GM18511 (cell line): Measurements from ENCODE around the gene TNIK.

Experiments
- ATAC-seq: cut with Tn5 transposase; IDR thresholded peaks from one replicate; pipeline ENCODE4 v1.9.1; 2021; ENCODE audit warnings: mild to moderate bottlenecking, moderate library complexity; ENCODE audit not compliant: unreplicated experiment

Gene TNIK

GRCh38 chr3:171176244-171176933 is 283.8 kb downstream of the TNIK start:
- no peak for ATAC-seq

DNA sequence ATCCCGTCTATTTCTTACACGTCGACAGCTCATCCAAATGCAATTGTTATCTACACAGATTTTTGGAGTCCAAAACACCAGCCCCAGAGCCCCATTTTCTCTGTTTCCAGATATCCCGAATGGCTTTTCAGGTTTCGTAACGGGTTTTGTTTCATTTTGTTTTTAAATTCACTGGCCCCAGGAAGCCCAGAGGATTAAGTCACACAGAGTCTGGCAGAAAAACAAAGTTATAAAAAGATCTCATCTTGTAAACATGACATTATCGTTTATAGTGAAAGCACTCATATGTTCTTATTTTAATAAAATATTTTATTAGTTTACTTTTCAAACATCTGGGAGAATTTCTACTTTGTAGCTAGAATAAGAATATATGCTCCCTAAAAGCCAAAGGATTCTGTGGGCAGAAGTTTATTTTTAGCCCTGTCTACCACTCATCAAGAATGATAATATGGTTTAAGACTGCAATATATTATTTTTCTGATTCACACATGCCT is 284.4 kb downstream of the TNIK start:
- ATAC-seq, result no peak

DNA sequence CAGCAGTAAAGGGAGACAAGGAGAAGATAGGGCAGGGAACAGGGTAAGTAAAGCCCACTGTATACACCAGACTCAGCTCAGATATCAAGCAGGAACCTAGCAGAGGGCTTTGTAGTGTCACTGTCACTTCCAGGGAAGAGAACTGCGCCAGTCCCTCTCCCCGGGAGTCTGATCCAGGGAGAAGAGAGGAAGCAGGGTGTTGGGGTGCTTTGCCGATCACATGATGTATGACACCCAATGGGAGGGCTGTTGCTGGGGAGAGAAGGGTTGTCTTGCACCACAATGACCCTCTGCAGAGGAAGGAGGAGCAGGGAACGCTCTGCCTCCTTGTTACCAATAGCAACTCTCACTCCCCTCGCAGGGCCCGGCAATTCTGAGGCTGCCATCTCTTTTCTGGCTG is 286.5 kb downstream of the TNIK start:
- ATAC-seq, result no peak

- ATAC-seq, result no peak
These were observed 288.1 kb downstream of the TNIK start for GRCh38 chr3:171172070-171172469.

- ATAC-seq, result no peak
These were observed 290.3 kb downstream of the TNIK start for GRCh38 chr3:171169866-171170265.

GRCh38 chr3:171169443-171169842 is 290.8 kb downstream of the TNIK start:
- no peak for ATAC-seq

DNA sequence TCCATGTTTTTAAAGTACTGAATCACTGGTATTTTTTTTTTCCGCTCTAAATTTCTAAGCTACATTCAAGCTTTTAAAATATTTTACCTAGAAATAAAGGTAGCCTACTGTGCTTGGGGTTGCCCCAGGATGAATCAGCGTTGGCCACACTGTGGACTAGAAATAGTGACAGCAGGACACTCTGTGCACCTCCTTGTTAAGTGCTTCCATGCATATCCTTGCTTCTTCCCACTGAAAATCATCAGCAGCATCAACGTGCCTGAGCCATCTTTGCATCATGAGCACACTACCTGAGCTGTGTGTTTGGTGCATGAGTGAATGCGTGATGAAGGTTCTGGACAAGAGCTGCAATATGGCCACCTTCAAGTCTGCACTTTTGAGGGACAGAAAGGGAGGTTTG is 291.7 kb downstream of the TNIK start:
- no peak for ATAC-seq

DNA sequence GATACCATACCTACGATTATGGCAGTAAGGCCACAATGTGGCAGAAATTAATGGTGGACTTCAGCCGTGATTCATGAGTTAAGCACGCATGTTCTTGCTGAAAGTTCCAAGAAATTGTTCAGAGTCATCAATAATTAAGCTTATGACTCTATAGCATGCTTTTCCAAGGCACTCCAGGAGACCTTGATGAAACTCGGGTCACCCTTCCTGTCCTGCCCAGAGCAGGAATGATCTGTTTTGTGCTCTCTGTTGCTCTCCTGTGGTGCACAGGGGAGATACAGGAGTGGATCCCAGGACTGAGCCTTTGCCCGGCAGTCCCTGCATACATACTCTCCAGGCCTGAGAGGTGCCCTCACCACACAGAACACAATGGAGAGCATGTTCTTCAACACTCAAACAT is 292.1 kb downstream of the TNIK start:
- no peak for ATAC-seq

GRCh38 chr3:171165983-171166382 is 294.2 kb downstream of the TNIK start:
- peak; percentile 53 for ATAC-seq

DNA sequence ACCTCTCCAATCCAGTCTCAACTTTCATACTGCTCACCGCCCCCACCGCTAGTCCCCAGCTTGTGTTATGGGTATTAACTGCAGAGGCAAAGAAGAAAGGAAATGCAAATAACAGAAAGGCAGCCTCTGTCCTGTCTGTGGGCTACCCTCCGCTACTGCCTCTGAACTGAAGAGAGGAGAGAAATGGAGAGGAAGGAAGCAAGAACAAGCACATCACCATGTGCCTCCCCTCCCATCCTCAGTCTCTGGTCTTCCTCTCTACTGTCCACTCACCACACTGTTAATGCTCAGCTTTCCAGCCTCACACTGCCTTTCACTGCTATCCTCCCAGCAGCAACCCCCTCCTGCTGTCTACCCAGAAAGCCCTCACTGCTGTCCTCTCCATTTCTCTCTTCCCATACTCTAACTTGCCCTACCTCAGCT is 294.7 kb downstream of the TNIK start:
- peak; percentile 17 for ATAC-seq

- ATAC-seq, result no peak
These were observed 296.1 kb downstream of the TNIK start for GRCh38 chr3:171164067-171164465.

GRCh38 chr3:171163101-171164066 is 296.8 kb downstream of the TNIK start:
- no peak for ATAC-seq

DNA sequence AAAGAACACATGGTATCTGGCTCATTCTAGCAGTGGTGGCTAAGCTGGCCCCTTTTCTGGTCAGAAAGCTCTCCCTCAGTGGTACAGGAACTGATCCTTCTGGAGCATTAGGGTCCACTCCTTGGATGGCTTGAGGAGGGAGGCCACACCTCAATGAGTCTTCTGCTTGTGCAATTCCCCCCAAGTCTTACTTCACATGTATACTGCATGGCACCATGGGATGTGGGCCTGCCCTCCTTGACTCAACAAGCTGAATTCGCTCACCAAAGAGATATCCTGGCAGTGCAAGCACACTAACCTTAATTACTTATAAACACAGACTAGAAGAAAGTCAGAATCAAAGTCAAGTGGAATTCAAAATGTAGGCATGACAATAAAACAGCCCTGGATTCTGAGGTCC is 299.9 kb downstream of the TNIK start:
- ATAC-seq, result no peak

GRCh38 chr3:171159822-171160157 is 300.4 kb downstream of the TNIK start:
- ATAC-seq, result no peak

DNA sequence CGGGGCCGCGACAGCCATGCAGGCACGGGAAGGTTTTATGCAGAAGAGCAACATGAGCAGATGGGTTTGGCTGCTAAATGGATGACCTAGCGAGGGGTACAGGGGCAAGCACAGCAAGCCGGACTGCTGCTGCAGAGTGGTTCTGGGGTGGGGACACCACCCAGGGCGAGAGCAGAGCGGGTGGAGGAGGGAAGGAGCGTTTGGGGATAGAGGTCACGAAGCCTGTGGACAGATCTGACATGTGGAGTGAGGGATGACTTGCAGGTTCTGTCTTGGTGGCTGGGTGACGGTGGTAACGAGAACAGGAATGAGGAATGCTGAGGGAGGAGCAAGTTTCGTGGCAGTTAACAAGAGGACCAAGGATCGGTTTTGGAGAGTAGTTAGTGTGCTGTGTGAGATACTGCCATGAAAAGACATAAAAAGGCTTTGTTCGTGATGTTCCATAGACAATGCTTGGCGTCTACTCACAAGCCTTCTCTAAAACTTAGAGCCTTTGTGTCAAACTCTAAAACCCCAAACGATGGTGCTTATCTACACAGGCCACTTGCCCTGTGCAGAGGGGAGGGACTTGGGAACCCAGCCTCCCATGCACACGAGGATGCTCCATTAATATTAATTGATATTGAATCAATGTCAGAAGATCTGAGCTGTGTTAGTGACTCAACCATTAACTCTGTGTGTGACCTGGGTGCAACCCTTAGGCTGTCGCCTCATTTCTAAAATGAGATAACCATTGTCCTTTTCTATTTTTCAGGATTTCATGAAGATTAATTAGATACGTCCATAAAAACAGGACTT is 301.0 kb downstream of the TNIK start:
- ATAC-seq, result no peak

GRCh38 chr3:171157980-171158379 is 302.2 kb downstream of the TNIK start:
- no peak for ATAC-seq

GRCh38 chr3:171157286-171157685 is 302.9 kb downstream of the TNIK start:
- ATAC-seq, result no peak

DNA sequence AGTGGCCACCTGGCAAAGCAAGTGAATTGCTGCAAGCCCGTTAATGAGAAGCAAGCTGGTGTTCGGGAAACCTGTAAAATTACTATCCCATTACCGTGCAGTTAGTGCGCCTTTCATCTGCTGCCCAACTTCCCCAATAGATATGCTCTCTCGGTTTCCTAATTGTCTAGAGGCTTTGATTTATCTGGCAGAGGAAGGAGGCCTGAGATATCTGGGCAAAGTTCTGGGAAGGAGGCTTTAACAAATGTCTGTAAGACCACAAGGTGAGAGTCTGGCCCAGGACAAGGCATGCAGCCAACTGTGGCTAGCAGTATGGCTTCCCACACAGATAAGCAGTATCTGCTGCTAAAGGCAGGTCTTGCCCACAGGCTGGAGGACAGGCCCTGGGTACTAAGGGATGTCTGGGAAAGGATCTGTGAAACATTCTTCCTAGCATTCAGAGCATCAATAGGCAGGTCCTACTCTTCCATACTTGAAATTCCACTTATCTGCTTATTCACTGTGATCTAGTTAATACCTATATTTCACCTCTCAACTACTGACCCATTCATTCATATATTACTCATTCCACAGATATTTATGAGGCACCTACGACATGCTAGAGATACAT is 303.7 kb downstream of the TNIK start:
- ATAC-seq, result no peak

- ATAC-seq, result no peak
These were observed 305.0 kb downstream of the TNIK start for GRCh38 chr3:171155122-171155700.

DNA sequence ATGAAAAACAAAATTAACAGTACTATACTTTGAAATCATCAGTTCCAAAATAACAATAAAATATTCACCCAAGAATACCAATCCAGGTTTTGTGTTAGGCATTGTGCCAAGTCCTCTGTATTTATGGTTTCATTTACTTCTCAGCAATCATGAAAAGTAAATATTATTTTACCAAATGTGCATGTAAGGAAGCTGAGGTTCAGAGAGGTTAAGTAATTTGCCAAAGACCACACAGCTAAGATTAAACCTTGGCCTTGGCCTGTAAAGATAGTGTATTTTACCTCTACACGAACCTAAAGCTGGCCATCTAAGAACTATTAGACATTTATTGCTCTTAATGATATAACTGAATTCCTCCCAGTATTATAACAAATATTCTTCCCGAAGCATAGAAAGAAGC is 309.3 kb downstream of the TNIK start:
- no peak for ATAC-seq
